HEK293T (cell line): ENCODE results near the gene DIAPH3.

Source experiments
- CTCF ChIA-PET: fragments of 350-600 bp; formaldehyde crosslinking; extraction: SDS; loops from one replicate; lab custom pipeline; 2021; ENCODE audit warnings: antibody characterized with exemption, inconsistent platforms; lab: Yijun Ruan, JAX
- POLR2A ChIA-PET: fragments of 350-600 bp; formaldehyde crosslinking; extraction: SDS; loops from one replicate; lab custom pipeline; 2020; ENCODE audit warnings: antibody characterized with exemption, inconsistent platforms; lab: Yijun Ruan, JAX
- DNase-seq: peaks from one replicate; pipeline ENCODE4 v3.0.0; 2012; ENCODE audit warnings: mixed read lengths; ENCODE audit errors: extremely low spot score
- ARNT ChIP-seq: fragments of 450-650 bp; IDR thresholded peaks from 2 replicates; pipeline ENCODE4 v1.6.1; 2017; ENCODE audit warnings: mild to moderate bottlenecking
- BHLHE40 ChIP-seq: fragments of 450-650 bp; IDR thresholded peaks from 2 replicates; pipeline ENCODE4 v1.6.1; 2016; ENCODE audit warnings: mild to moderate bottlenecking, moderate library complexity, borderline replicate concordance
- CTBP1 ChIP-seq: fragments of 450-650 bp; IDR thresholded peaks from 2 replicates; pipeline ENCODE4 v1.6.1; 2016; ENCODE audit warnings: borderline replicate concordance
- ELF4 ChIP-seq: fragments of 450-650 bp; IDR thresholded peaks from 2 replicates; pipeline ENCODE4 v1.6.1; 2017; ENCODE audit warnings: antibody characterized with exemption
- FOXA1 ChIP-seq: fragments of 450-650 bp; IDR thresholded peaks from 2 replicates; pipeline ENCODE4 v1.6.1; 2016; ENCODE audit warnings: mild to moderate bottlenecking
- FOXK2 ChIP-seq: fragments of 450-650 bp; IDR thresholded peaks from 2 replicates; pipeline ENCODE4 v1.6.1; 2016; ENCODE audit warnings: mild to moderate bottlenecking
- FOXM1 ChIP-seq: fragments of 450-650 bp; IDR thresholded peaks from 2 replicates; pipeline ENCODE4 v1.6.1; 2017; ENCODE audit warnings: mild to moderate bottlenecking, borderline replicate concordance
- HDGF ChIP-seq: fragments of 450-650 bp; IDR thresholded peaks from 2 replicates; pipeline ENCODE4 v1.6.1; 2017; ENCODE audit warnings: antibody characterized with exemption, borderline replicate concordance
- L3MBTL2 ChIP-seq: fragments of 450-650 bp; conservative IDR thresholded peaks from 2 replicates; pipeline ENCODE4 v1.6.1; 2016; ENCODE audit warnings: mild to moderate bottlenecking
- LEF1 ChIP-seq: fragments of 450-650 bp; IDR thresholded peaks from 2 replicates; pipeline ENCODE4 v1.6.1; 2017; ENCODE audit warnings: mild to moderate bottlenecking, borderline replicate concordance
- NFRKB ChIP-seq: fragments of 450-650 bp; IDR thresholded peaks from 2 replicates; pipeline ENCODE4 v1.6.1; 2016; ENCODE audit warnings: mild to moderate bottlenecking, moderate library complexity
- SP1 ChIP-seq: fragments of 450-650 bp; IDR thresholded peaks from 2 replicates; pipeline ENCODE4 v1.6.1; 2017
- SUZ12 ChIP-seq: fragments of 450-650 bp; IDR thresholded peaks from 2 replicates; pipeline ENCODE4 v1.6.1; 2016; ENCODE audit warnings: mild to moderate bottlenecking
- TARDBP ChIP-seq: fragments of 450-650 bp; IDR thresholded peaks from 2 replicates; pipeline ENCODE4 v1.6.1; 2016
- ZNF384 ChIP-seq: fragments of 450-650 bp; IDR thresholded peaks from 2 replicates; pipeline ENCODE4 v1.6.1; 2016
- TF ChIP-seq, protein P1 (sequence below): fragments of 450-650 bp; IDR thresholded peaks from 2 replicates; pipeline ENCODE4 v1.6.1; 2016

DIAPH3 gene

DNA sequence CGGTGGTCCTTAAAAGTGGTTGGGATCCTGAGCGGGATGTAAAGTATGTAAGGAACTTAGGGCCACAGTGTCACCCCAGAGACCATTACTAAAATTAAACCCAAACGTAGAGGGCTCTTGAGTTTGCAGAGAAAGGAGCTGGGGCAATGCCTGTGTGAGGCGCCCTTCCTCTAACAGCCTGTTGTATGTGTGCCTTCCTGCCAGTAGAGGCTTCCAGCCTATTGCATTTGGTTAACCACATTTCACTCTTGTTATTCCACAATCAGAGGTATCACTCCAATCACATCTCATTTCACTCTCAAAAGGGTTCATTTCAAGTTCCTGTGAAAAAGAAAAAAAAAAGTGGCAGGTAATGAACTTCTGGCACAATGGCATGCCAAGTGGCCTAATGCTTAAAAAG lies 29.4 kb downstream of the DIAPH3 start:
- TF ChIP-seq HDGF = no peak
- no peak for TF ChIP-seq FOXK2
- TF ChIP-seq TARDBP = no peak
- TF ChIP-seq SUZ12 = no peak
- no peak for TF ChIP-seq LEF1
- no peak for TF ChIP-seq SP1
- POLR2A ChIA-PET = no interaction called here
- CTCF ChIA-PET = no interaction called here
- DNase-seq = no peak

DNA sequence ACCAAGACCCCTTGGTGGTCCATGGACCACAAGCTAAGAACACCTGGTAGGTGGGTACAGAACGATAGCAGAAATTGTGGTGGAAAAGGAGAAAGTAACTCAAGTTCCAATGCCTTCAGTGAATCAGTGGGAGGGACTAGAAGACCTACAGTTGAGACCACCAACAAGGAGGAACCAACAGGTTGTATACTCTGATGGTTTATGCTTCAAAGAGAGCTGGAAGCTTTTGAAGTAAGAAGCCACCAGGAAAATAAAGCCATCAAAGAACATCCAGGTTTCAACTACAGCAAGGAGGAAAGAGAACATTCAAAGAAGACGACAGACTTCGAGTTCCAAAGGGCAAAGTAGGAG lies 42.4 kb downstream of the DIAPH3 start:
- ChIA-PET CTCF (no interaction called here), POLR2A (no interaction called here)
- no peak for TF ChIP-seq SUZ12
- TF ChIP-seq FOXA1 = no peak
- TF ChIP-seq FOXM1 = no peak
- no peak for TF ChIP-seq CTBP1
- TF ChIP-seq FOXK2 = no peak
- TF ChIP-seq L3MBTL2 = no peak
- TF ChIP-seq TARDBP = no peak
- TF ChIP-seq BHLHE40 = no peak
- no peak for TF ChIP-seq ZNF384
- DNase-seq = no peak

DNA sequence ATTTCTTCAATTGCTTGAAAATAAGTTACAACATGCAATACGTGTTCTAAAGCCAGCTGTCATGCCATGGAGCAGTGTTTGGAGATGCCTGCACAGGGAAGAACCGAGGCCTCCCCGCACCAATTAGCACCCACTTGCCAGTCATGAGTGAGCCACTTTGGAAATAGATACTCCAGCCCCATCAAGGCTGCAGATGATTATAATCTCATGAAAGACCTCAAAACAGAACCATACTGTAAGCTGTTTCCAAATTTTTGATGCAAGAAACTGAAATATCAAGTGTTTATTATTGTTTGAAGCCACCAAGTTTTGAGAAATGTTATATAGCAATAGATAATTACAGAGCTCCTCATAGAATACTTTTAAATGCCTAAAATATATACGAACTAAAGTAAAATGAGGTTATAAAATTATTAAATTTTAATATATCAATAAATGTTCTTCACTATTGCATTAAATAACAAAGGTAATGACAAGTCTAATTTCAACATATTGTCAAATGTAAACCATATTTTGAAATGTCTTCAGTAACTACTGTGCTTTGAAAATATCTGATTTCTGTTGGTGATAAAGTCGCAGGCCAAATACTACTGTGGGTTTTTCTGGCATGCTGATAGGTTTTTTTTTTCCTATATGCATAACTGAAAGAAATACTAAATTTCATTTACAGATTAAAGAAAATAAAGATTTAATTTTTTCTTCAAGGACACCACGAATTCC lies 43.0 kb downstream of the DIAPH3 start:
- ChIA-PET POLR2A (no interaction called here), CTCF (no interaction called here)
- DNase-seq = no peak
- TF ChIP-seq FOXK2 = no peak
- TF ChIP-seq ARNT = no peak
- no peak for TF ChIP-seq SUZ12

DNA sequence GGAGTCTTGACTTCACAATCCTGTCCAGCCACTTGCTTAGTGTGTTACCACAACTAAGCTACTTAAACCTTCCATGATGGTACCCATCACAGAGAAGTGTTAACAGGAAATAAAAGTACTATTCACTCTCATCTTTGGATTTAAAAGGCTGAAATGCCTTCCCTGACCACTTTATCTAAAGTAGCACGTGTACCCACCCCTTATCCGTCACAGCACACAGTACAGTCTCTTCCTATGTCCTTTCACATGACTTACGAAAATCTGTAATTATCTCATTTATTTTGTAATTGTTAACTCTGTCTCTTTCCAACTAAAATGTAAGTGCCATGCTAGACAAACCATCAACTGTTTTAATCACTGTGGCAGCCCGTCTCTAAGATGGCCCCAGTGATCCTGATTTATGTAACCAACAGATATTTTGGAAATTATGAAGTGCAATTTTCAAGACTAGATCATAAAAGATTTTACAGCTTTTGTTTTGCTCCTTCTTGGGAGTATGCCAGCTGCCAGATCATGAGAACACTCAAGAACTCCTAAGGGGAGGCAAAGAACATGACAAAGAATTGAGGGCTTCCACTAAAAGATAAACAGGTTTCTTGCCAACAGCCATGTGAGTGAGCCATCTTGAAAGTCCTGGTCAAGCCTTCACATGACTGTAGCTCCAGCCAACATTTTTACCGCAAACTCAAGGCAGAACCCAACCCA lies 44.9 kb downstream of the DIAPH3 start:
- POLR2A ChIA-PET = no interaction called here
- no peak for TF ChIP-seq FOXK2
- TF ChIP-seq SUZ12 = no peak
- no peak for TF ChIP-seq NFRKB
- no peak for TF ChIP-seq FOXA1
- no peak for TF ChIP-seq HDGF
- TF ChIP-seq BHLHE40 = no peak
- TF ChIP-seq FOXM1 = no peak
- no peak for TF ChIP-seq LEF1
- no peak for TF ChIP-seq CTBP1
- CTCF ChIA-PET = no interaction called here
- DNase-seq = no peak

DNA sequence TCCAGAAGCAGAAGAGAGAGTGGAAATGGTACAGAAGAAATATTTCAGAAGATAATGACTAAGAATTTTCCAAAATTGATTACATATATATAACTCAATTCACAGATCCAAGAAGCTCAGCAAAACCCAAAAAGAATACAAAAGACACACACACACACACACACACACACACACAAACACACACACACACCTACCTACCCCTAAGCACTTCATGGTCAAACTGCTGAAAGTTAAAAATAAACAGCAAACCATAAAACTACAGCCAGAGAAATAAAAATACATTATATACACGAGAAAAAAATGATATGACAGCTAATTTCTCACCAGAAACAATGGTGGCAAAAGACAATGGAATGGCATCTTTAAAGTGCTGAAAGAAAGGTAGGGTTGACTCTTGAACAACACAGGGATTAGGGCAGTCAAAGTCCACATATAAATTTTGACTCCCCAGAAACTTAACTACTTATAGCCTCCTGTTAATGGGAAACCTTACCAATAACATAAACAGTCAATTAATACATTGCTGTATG lies 49.2 kb downstream of the DIAPH3 start:
- TF ChIP-seq LEF1 (no peak), SP1 (no peak), TARDBP (no peak), ELF4 (no peak), ZNF384 (no peak), FOXK2 (no peak), BHLHE40 (no peak), CTBP1 (no peak)
- POLR2A ChIA-PET = no interaction called here
- CTCF ChIA-PET = interaction anchor here (1.0 kb wide), 1 partner anchor 50 kb away, joined by 3 read pairs; no protein-coding TSS in a partner anchor
- no peak for DNase-seq

DNA sequence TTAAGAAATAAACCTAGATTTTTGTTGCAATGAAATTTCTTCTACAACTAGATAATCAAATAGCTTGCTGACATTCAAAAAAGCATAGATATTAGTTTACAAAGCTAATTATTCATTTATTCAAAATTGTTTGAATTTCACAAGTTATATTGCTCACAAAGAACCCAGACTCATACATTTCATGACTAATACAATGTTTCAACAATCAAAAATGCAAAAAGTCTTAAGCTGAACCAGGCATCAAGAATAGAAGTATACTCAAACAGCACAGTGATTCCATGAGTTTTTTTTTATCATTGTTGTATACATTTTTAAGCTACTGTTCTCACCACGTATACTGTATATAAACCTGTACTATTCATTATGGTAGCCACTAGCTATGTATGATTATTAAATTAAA lies 51.0 kb downstream of the DIAPH3 start:
- no peak for DNase-seq
- CTCF ChIA-PET = interaction anchor here (0.6 to 0.7 kb wide), 2 partner anchors 100 to 216 kb away, joined by 3 to 9 read pairs; no protein-coding TSS in a partner anchor

DNA sequence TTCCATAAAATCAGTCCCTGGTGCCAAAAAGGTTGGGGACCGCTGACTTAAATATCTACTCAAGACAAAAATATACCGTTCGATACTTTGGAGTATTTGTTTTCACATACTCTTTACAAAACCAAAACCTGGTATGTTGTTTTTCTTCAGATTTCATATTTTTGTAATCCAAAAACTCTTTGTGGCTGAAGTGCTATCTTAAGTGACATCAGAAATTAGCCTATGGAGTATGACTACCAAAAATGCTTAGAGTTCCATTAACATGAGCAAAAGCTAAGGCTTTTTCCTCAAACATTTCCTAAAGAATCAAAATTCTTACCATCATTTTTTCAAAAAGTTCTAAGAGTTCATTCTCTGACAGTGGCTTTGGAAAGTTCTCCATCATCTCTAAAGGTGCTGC lies 52.0 kb downstream of the DIAPH3 start:
- no peak for DNase-seq
- CTCF ChIA-PET = no interaction called here
- POLR2A ChIA-PET = no interaction called here
- TF ChIP-seq FOXA1 = no peak
- no peak for TF ChIP-seq CTBP1
- no peak for TF ChIP-seq NFRKB
- no peak for TF ChIP-seq LEF1
- TF ChIP-seq, protein P1, sequence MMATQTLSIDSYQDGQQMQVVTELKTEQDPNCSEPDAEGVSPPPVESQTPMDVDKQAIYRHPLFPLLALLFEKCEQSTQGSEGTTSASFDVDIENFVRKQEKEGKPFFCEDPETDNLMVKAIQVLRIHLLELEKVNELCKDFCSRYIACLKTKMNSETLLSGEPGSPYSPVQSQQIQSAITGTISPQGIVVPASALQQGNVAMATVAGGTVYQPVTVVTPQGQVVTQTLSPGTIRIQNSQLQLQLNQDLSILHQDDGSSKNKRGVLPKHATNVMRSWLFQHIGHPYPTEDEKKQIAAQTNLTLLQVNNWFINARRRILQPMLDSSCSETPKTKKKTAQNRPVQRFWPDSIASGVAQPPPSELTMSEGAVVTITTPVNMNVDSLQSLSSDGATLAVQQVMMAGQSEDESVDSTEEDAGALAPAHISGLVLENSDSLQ = no peak
- no peak for TF ChIP-seq L3MBTL2
- TF ChIP-seq ZNF384 = no peak
- no peak for TF ChIP-seq ELF4
- no peak for TF ChIP-seq FOXM1
- TF ChIP-seq SP1 = no peak
- TF ChIP-seq FOXK2 = no peak

More for the DNA sequence above, 51.0 kb downstream of the DIAPH3 start:
- TF ChIP-seq ZNF384 (no peak), FOXM1 (no peak), BHLHE40 (no peak), HDGF (no peak), TARDBP (no peak), CTBP1 (no peak), FOXK2 (no peak), ARNT (no peak), NFRKB (no peak), ELF4 (no peak), SP1 (no peak), LEF1 (no peak)
- TF ChIP-seq, protein P1 = no peak
- POLR2A ChIA-PET = no interaction called here
